H7 (cell line): ENCODE measurements around the gene XAB2. TPM values are rescaled to one million over a fixed set of nuclear protein-coding genes. Genes with fewer than 3 reads are reported as not detected.

ENCODE experiments used
- DNase-seq: peaks from one replicate; pipeline ENCODE4 v3.0.0; 2012
- H3K27me3 ChIP-seq: 2 replicates; pipeline ENCODE4 v1.6.0; 2011; ENCODE audit warnings: mild to moderate bottlenecking, low read length; ENCODE audit not compliant: control insufficient read depth, insufficient read depth
- H3K36me3 ChIP-seq: replicated peaks from 2 replicates; pipeline ENCODE4 v1.5.1; 2011; ENCODE audit warnings: low read length; ENCODE audit not compliant: control insufficient read depth, insufficient read depth
- H3K4me3 ChIP-seq: 2 replicates; pipeline ENCODE4 v1.5.1; 2011; ENCODE audit warnings: low read depth, mild to moderate bottlenecking, control low read depth, low read length, moderate library complexity; ENCODE audit not compliant: insufficient read depth
- total RNA-seq: library from RNA; depleted of rRNA; stranded (reverse); fragments of >200 nt; shearing (Covaris generic); gene quantifications from 2 replicates; pipeline ENCODE4 v1.2.3, GENCODE V29; 2014

The XAB2 gene
- total RNA-seq, 1 experiment from 2014 or later = 79.6 TPM

GRCh38 chr19:7661744-7662538, 32.6 kb upstream of the XAB2 start:
- no peaks in the 10 kb centered on the region for H3K36me3 ChIP-seq
- H3K27me3 ChIP-seq = no peaks in the 10 kb centered on the region; the same call in 1 of the 2 replicates
- peak; percentile 23 for DNase-seq
- no peak overlapping the region for H3K4me3 ChIP-seq

- H3K4me3 ChIP-seq = no peak overlapping the region
- H3K36me3 ChIP-seq = no peaks in the 10 kb centered on the region
- H3K27me3 ChIP-seq = no peaks in the 10 kb centered on the region; the same call in 1 of the 2 replicates
- peak; percentile 75 for DNase-seq
Measured at GRCh38 chr19:7658219-7658686, 28.9 kb upstream of the XAB2 start.

GRCh38 chr19:7657131-7657751, 27.9 kb upstream of the XAB2 start:
- peak; percentile 41 for DNase-seq
- H3K36me3 ChIP-seq = no peaks in the 10 kb centered on the region
- H3K27me3 ChIP-seq = peaks cover 5% of the 10 kb centered on the region
- no peak overlapping the region for H3K4me3 ChIP-seq

- no peaks in the 10 kb centered on the region for H3K36me3 ChIP-seq
- no peak overlapping the region for H3K4me3 ChIP-seq
- DNase-seq = no peak
- peaks cover 9% of the 10 kb centered on the region for H3K27me3 ChIP-seq
Measured at GRCh38 chr19:7655581-7655980, 26.2 kb upstream of the XAB2 start.

- peaks cover 9% of the 10 kb centered on the region for H3K27me3 ChIP-seq
- no peaks in the 10 kb centered on the region for H3K36me3 ChIP-seq
- no peak for DNase-seq
- no peak overlapping the region for H3K4me3 ChIP-seq
Measured at GRCh38 chr19:7654401-7654800, 25.1 kb upstream of the XAB2 start.

- Histone ChIP-seq H3K27me3 (peaks cover 9% of the 10 kb centered on the region), H3K36me3 (no peaks in the 10 kb centered on the region), H3K4me3 (peak overlapping the region; percentile 16)
- DNase-seq = peak; percentile 96
Measured at GRCh38 chr19:7652061-7652641, 22.8 kb upstream of the XAB2 start.

- Histone ChIP-seq H3K27me3 (peaks cover 9% of the 10 kb centered on the region), H3K36me3 (no peaks in the 10 kb centered on the region), H3K4me3 (no peak overlapping the region)
- peak; percentile 36 for DNase-seq
Measured at GRCh38 chr19:7650148-7650547, 20.8 kb upstream of the XAB2 start.

- H3K27me3 ChIP-seq = peaks cover 9% of the 10 kb centered on the region
- H3K36me3 ChIP-seq = no peaks in the 10 kb centered on the region; the same call in 1 of the 2 replicates
- DNase-seq = peak; percentile 16
- no peak overlapping the region for H3K4me3 ChIP-seq
Measured at GRCh38 chr19:7648265-7649014, 19.1 kb upstream of the XAB2 start.

- Histone ChIP-seq H3K4me3 (no peak overlapping the region), H3K36me3 (no peaks in the 10 kb centered on the region; the same call in 1 of the 2 replicates), H3K27me3 (peaks cover 4% of the 10 kb centered on the region; the same call in 1 of the 2 replicates)
- DNase-seq = no peak
Measured at GRCh38 chr19:7647156-7647555, 17.8 kb upstream of the XAB2 start.

GRCh38 chr19:7646426-7646700, 17.0 kb upstream of the XAB2 start:
- no peaks in the 10 kb centered on the region; the same call in 1 of the 2 replicates for H3K36me3 ChIP-seq
- H3K4me3 ChIP-seq = no peak overlapping the region
- peaks cover 4% of the 10 kb centered on the region; the same call in 1 of the 2 replicates for H3K27me3 ChIP-seq
- no peak for DNase-seq

- no peak for DNase-seq
- H3K27me3 ChIP-seq = peaks cover 1% of the 10 kb centered on the region; the same call in 1 of the 2 replicates
- no peaks in the 10 kb centered on the region; the same call in 1 of the 2 replicates for H3K36me3 ChIP-seq
- no peak overlapping the region for H3K4me3 ChIP-seq
Measured at GRCh38 chr19:7645656-7646425, 16.5 kb upstream of the XAB2 start.

- Histone ChIP-seq H3K27me3 (no peaks in the 10 kb centered on the region), H3K36me3 (no peaks in the 10 kb centered on the region; the same call in 1 of the 2 replicates), H3K4me3 (no peak overlapping the region)
- no peak for DNase-seq
Measured at GRCh38 chr19:7645163-7645562, 15.8 kb upstream of the XAB2 start.

GRCh38 chr19:7644550-7644877, 15.2 kb upstream of the XAB2 start:
- H3K4me3 ChIP-seq = no peak overlapping the region
- no peaks in the 10 kb centered on the region for H3K27me3 ChIP-seq
- no peak for DNase-seq
- H3K36me3 ChIP-seq = peaks cover 3% of the 10 kb centered on the region
